22Rv1 (cell line): ENCODE data around the gene TBX3.
"Not testable (repeated sequence)": the region's sequence is repeated elsewhere in the genome, so short reads cannot be mapped to it uniquely, and the experiment has no call there.

Experiments used
- H3K27ac ChIP-seq: fragments of 450-650 bp; 2 replicates; pipeline ENCODE4 v1.5.1; 2017
- ZFX ChIP-seq: fragments of 450-650 bp; IDR thresholded peaks from 2 replicates; pipeline ENCODE4 v1.6.1; 2017; ENCODE audit warnings: antibody characterized with exemption, borderline replicate concordance
- TF ChIP-seq, protein P1 (sequence below): fragments of 450-650 bp; IDR thresholded peaks from 2 replicates; pipeline ENCODE4 v1.5.1; 2017; ENCODE audit warnings: mild to moderate bottlenecking

TBX3 gene

GRCh38 chr12:114711689-114712152, 27.7 kb upstream of the TBX3 start:
- TF ChIP-seq, protein P1, sequence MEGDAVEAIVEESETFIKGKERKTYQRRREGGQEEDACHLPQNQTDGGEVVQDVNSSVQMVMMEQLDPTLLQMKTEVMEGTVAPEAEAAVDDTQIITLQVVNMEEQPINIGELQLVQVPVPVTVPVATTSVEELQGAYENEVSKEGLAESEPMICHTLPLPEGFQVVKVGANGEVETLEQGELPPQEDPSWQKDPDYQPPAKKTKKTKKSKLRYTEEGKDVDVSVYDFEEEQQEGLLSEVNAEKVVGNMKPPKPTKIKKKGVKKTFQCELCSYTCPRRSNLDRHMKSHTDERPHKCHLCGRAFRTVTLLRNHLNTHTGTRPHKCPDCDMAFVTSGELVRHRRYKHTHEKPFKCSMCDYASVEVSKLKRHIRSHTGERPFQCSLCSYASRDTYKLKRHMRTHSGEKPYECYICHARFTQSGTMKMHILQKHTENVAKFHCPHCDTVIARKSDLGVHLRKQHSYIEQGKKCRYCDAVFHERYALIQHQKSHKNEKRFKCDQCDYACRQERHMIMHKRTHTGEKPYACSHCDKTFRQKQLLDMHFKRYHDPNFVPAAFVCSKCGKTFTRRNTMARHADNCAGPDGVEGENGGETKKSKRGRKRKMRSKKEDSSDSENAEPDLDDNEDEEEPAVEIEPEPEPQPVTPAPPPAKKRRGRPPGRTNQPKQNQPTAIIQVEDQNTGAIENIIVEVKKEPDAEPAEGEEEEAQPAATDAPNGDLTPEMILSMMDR = no peak
- no peak for TF ChIP-seq ZFX
- H3K27ac ChIP-seq = no peak overlapping the region

DNA sequence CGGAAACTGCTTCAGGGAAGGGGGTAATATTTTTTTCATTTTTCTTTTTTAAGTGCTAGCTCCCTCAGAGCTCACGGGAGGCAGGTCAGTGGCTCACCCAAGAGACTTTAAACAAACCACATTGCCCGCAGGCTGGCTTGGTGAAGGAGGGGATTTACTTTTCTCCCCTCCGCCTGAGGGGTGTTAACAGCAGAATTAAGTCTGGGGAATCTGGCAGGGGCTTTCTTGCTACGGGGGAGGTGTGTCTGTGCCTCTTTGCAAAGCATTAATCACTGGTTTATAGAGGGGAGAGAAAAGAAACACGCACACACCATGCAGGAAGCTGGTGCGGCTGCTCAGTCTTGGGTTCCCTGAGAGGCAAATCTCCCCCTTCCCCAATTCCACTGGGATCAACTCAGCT, 26.2 kb upstream of the TBX3 start:
- no peak overlapping the region for H3K27ac ChIP-seq
- TF ChIP-seq ZFX = no peak
- TF ChIP-seq, protein P1 = no peak

GRCh38 chr12:114709112-114709511, 25.1 kb upstream of the TBX3 start:
- no peak for TF ChIP-seq ZFX
- TF ChIP-seq, protein P1 = no peak
- H3K27ac ChIP-seq = no peak overlapping the region

DNA sequence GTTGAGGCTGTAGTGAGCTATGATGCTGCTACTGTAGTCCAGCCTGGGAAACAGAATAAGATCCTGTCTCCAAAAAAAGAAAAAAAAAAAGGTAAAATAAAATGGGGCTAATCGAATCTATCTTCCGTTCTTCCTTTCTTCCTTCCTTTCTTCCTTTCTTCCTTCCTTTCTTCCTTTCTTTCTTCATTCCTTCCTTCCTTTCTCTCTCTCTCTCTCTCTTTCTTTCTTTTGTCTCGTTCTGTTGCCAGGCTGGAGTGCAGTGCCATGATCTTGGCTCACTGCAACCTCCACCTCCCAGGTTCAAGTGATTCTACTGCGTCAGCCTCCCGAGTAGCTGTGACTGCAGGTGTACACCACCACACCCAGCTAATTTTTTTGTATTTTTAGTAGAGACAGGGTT, 24.6 kb upstream of the TBX3 start:
- H3K27ac ChIP-seq = not testable (repeated sequence)

DNA sequence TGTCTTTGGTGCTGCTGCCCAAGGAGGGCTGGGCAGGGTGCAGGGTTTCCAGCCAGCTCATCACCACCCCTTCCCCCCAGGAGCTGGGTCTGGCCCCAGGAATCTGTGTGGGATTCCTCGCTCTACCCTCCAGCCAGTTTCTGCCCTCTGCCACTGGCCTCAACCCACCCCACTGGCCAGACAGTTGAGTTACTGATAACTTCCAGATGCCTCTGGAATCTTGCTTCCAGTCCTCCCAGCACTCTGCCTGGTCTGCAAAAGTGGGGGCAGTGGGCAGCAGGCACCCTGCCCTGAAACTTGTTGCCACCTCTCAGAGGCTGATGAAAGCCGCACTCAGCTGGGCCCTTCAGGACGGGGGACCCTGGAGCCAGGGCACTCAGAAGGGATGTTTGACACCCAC, 20.1 kb upstream of the TBX3 start:
- peak overlapping the region; percentile 3; the same call in 1 of the 2 replicates for H3K27ac ChIP-seq
- no peak for TF ChIP-seq ZFX
- TF ChIP-seq, protein P1 = no peak

- TF ChIP-seq, protein P1 = no peak
- no peak for TF ChIP-seq ZFX
Observed at GRCh38 chr12:114703060-114703493, 19.1 kb upstream of the TBX3 start.

DNA sequence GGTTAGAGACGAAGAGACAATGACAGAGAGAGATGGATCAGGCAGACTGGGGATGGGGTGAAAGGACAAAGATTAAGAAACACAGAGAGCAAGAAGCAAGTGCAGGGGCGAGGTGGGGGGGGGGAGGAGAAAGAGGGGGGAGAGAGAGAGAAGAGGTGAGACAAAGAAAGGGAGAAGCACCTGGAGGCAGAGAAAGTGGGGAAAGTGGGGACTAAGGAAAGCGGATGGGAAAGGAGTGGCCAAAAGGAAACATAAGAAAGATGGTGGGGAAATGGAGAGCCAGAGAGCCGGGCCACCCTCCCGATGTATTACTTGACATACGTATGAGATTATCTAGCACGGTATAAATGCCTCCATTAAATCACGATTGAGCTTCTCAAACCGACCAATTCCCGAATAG, 18.5 kb upstream of the TBX3 start:
- TF ChIP-seq, protein P1 = no peak
- TF ChIP-seq ZFX = no peak
- no peak overlapping the region for H3K27ac ChIP-seq

More at GRCh38 chr12:114703060-114703493, 19.1 kb upstream of the TBX3 start:
- no peak overlapping the region for H3K27ac ChIP-seq

GRCh38 chr12:114701553-114701952, 17.6 kb upstream of the TBX3 start:
- TF ChIP-seq ZFX = no peak
- TF ChIP-seq, protein P1 = no peak
- no peak overlapping the region for H3K27ac ChIP-seq
